Measurements from ENCODE around the gene SNAI3. TPM values are rescaled to one million over a fixed set of nuclear protein-coding genes. Genes with fewer than 3 reads are reported as not detected.

The SNAI3 gene
- 0.27 and 0.31 TPM in 2 replicates for polyA plus RNA-seq (2013)

DNA sequence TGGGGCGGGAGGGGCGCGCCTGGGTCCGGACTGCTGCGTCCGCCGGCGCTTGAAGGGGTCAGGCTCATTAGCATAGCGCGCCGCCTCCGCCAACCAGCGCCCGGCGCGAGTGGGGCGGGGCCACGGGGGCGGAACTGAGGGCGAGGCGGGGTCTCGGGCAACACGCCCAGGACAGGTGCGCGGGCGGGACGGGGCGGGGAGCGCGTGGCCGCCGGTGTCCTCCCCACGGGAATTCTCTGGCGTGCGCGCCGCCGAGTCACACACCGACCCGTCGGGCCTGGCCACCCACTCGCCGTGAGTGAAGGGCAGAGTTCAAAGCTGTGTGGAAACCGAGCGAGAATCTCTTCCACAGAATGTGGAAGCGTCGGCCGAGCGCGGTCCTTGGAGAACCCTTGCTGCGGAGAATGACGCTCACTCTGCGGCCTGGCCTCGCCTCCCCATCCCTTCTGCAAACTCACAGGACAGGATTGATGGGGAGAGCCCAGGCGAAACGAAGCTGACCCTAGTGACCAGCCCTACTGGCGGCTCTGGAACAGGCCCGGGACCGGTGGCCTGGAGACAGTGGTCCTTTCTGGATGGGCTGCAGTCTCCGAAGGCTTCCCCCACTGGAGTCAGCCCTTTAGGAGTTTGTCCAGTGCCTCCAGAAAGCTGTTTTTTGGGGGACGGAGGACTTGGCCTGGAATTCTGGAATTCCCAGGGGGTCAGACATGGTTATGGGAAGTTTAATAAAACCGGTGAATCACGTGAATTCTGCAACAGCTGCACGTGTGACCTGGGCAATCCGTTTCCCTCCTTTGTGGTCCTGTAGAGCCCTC is at the start of gene SNAI3:
SNAI3 (minus strand) TSS at position 69 of the 815 bp plus-strand sequence. CDS start 101 bp downstream, outside the sequence.
- H3K4me1 ChIP-seq (ENCODE audit: control insufficient read depth in 1 of 2, insufficient read depth in 2 of 2, low read length in 2 of 2), result peaks cover 6 to 10% of the 10 kb centered on the region in 2 experiments

GRCh38 chr16:88736088-88736487 is 49.8 kb upstream of the SNAI3 start:
- Histone ChIP-seq H3K4ac (ENCODE audit: low read depth, low read length) (no peak overlapping the region), H3K23ac (ENCODE audit: low read length) (no peak overlapping the region), H4K91ac (ENCODE audit: low read depth, low read length) (no peak overlapping the region), H2BK5ac (ENCODE audit: low read depth, low read length, poor library complexity) (no peak overlapping the region), H2AK5ac (ENCODE audit: low read length) (no peak overlapping the region), H3K79me2 (ENCODE audit: control insufficient read depth, insufficient read depth, low read length, poor library complexity) (no peaks in the 10 kb centered on the region), H2BK12ac (ENCODE audit: low read length) (no peak overlapping the region), H3K36me3 (ENCODE audit: control insufficient read depth in 1 of 2, insufficient read depth in 2 of 2, low read length in 2 of 2) (peaks cover 72 to 73% of the 10 kb centered on the region in 2 experiments), H2AFZ (ENCODE audit: insufficient read depth, low read length, poor library complexity) (no peak overlapping the region), H3K14ac (ENCODE audit: low read length) (no peak overlapping the region), H3K27me3 (ENCODE audit: insufficient read depth, low read length) (no peaks in the 10 kb centered on the region), H4K12ac (ENCODE audit: low read depth, low read length) (no peak overlapping the region), H3K9me3 (ENCODE audit: insufficient read depth, low read depth, low read length) (peaks cover 2% of the 10 kb centered on the region), H3K4me1 (ENCODE audit: control insufficient read depth in 1 of 2, insufficient read depth in 2 of 2, low read length in 2 of 2) (peaks cover 2 to 5% of the 10 kb centered on the region in 2 experiments), H3K4me2 (ENCODE audit: low read length) (no peak overlapping the region), H4K8ac (ENCODE audit: low read depth, low read length) (no peak overlapping the region), H2BK120ac (ENCODE audit: insufficient read depth, low read length, poor library complexity) (no peak overlapping the region), H3K79me1 (ENCODE audit: low read length) (no peaks in the 10 kb centered on the region), H3K27ac (ENCODE audit: low read depth, low read length) (no peak overlapping the region), H3K18ac (ENCODE audit: low read length) (no peak overlapping the region), H3K4me3 (ENCODE audit: low read depth, low read length) (no peak overlapping the region), H3K9ac (ENCODE audit: low read length) (no peak overlapping the region)
- no peak for DNase-seq
- no CpG with 5 or more reads among the region's 21 CpGs for WGBS (ENCODE audit: extremely low coverage, insufficient coverage, insufficient read length)

More for the DNA sequence above, at the start of gene SNAI3:
- Histone ChIP-seq H3K23ac (ENCODE audit: low read length) (no peak within 1 kb of the TSS), H3K27ac (ENCODE audit: low read depth, low read length) (no peak within 1 kb of the TSS), H3K79me2 (ENCODE audit: control insufficient read depth, insufficient read depth, low read length, poor library complexity) (no peaks in the 10 kb centered on the region), H3K27me3 (ENCODE audit: insufficient read depth, low read length) (peaks cover 5% of the 10 kb centered on the region), H4K91ac (ENCODE audit: low read depth, low read length) (no peak within 1 kb of the TSS), H2BK12ac (ENCODE audit: low read length) (no peak within 1 kb of the TSS), H4K12ac (ENCODE audit: low read depth, low read length) (no peak within 1 kb of the TSS), H2BK120ac (ENCODE audit: insufficient read depth, low read length, poor library complexity) (no peak within 1 kb of the TSS), H2AK5ac (ENCODE audit: low read length) (no peak within 1 kb of the TSS), H3K18ac (ENCODE audit: low read length) (no peak within 1 kb of the TSS), H3K36me3 (ENCODE audit: control insufficient read depth in 1 of 2, insufficient read depth in 2 of 2, low read length in 2 of 2) (no peaks in the 10 kb centered on the region), H3K4ac (ENCODE audit: low read depth, low read length) (no peak within 1 kb of the TSS), H2AFZ (ENCODE audit: insufficient read depth, low read length, poor library complexity) (no peak within 1 kb of the TSS), H3K9me3 (ENCODE audit: insufficient read depth, low read depth, low read length) (peaks cover 4% of the 10 kb centered on the region), H3K9ac (ENCODE audit: low read length) (no peak within 1 kb of the TSS), H3K79me1 (ENCODE audit: low read length) (no peaks in the 10 kb centered on the region), H3K14ac (ENCODE audit: low read length) (no peak within 1 kb of the TSS), H3K4me2 (ENCODE audit: low read length) (peak within 1 kb of the TSS; percentile 73), H3K4me3 (ENCODE audit: low read depth, low read length) (peak within 1 kb of the TSS; percentile 38), H4K8ac (ENCODE audit: low read depth, low read length) (no peak within 1 kb of the TSS), H2BK5ac (ENCODE audit: low read depth, low read length, poor library complexity) (no peak within 1 kb of the TSS)
- no CpG with 5 or more reads among the region's 65 CpGs for WGBS (ENCODE audit: extremely low coverage, insufficient coverage, insufficient read length)
- DNase-seq, result peak; percentile 58 to 69

- H2AFZ ChIP-seq (ENCODE audit: insufficient read depth, low read length, poor library complexity), result no peak overlapping the region
- DNase-seq, result no peak
- no peak overlapping the region for H3K4me3 ChIP-seq (ENCODE audit: low read depth, low read length)
- H2AK5ac ChIP-seq (ENCODE audit: low read length), result no peak overlapping the region
- H2BK120ac ChIP-seq (ENCODE audit: insufficient read depth, low read length, poor library complexity), result no peak overlapping the region
- peaks cover 72 to 73% of the 10 kb centered on the region in 2 experiments for H3K36me3 ChIP-seq (ENCODE audit: control insufficient read depth in 1 of 2, insufficient read depth in 2 of 2, low read length in 2 of 2)
- no CpG with 5 or more reads among the region's 10 CpGs for WGBS (ENCODE audit: extremely low coverage, insufficient coverage, insufficient read length)
- H3K9ac ChIP-seq (ENCODE audit: low read length), result no peak overlapping the region
- H3K27me3 ChIP-seq (ENCODE audit: insufficient read depth, low read length), result no peaks in the 10 kb centered on the region
- peaks cover 2% of the 10 kb centered on the region for H3K9me3 ChIP-seq (ENCODE audit: insufficient read depth, low read depth, low read length)
- H3K79me1 ChIP-seq (ENCODE audit: low read length), result no peaks in the 10 kb centered on the region
- no peak overlapping the region for H3K23ac ChIP-seq (ENCODE audit: low read length)
- peaks cover 2 to 5% of the 10 kb centered on the region in 2 experiments for H3K4me1 ChIP-seq (ENCODE audit: control insufficient read depth in 1 of 2, insufficient read depth in 2 of 2, low read length in 2 of 2)
- no peak overlapping the region for H3K14ac ChIP-seq (ENCODE audit: low read length)
- no peak overlapping the region for H2BK12ac ChIP-seq (ENCODE audit: low read length)
- H3K27ac ChIP-seq (ENCODE audit: low read depth, low read length), result no peak overlapping the region
- no peak overlapping the region for H3K18ac ChIP-seq (ENCODE audit: low read length)
- no peak overlapping the region for H4K8ac ChIP-seq (ENCODE audit: low read depth, low read length)
- H2BK5ac ChIP-seq (ENCODE audit: low read depth, low read length, poor library complexity), result no peak overlapping the region
- no peak overlapping the region for H4K12ac ChIP-seq (ENCODE audit: low read depth, low read length)
- H3K79me2 ChIP-seq (ENCODE audit: control insufficient read depth, insufficient read depth, low read length, poor library complexity), result no peaks in the 10 kb centered on the region
- H3K4ac ChIP-seq (ENCODE audit: low read depth, low read length), result no peak overlapping the region
- H4K91ac ChIP-seq (ENCODE audit: low read depth, low read length), result no peak overlapping the region
- no peak overlapping the region for H3K4me2 ChIP-seq (ENCODE audit: low read length)
Observed at GRCh38 chr16:88735616-88736015, 49.3 kb upstream of the SNAI3 start.

DNA sequence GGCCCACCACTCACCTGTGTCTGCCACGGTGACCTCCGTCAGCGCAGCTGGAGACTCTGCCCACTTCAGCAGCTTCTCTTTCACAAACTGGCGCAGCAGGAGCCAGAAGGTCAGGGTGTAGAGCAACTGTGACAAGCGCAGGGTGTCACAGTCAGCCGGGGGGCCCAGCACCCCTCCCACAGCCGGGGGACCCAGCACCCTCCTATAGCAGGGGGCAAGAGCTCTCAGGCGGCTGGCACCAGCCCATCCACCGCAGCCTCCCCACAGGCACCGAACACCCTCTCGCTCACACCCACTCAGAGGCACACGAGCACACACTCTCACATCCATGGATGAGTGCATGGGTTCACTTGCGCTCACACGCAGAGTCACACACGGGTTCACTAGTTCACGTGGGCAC is 48.8 kb upstream of the SNAI3 start:
- Histone ChIP-seq H3K4ac (ENCODE audit: low read depth, low read length) (no peak overlapping the region), H3K27me3 (ENCODE audit: insufficient read depth, low read length) (no peaks in the 10 kb centered on the region), H3K4me1 (ENCODE audit: control insufficient read depth in 1 of 2, insufficient read depth in 2 of 2, low read length in 2 of 2) (peaks cover 2 to 5% of the 10 kb centered on the region in 2 experiments), H2BK5ac (ENCODE audit: low read depth, low read length, poor library complexity) (no peak overlapping the region), H3K36me3 (ENCODE audit: control insufficient read depth in 1 of 2, insufficient read depth in 2 of 2, low read length in 2 of 2) (peaks cover 70% of the 10 kb centered on the region in 2 experiments), H3K9ac (ENCODE audit: low read length) (no peak overlapping the region), H4K91ac (ENCODE audit: low read depth, low read length) (no peak overlapping the region), H3K79me2 (ENCODE audit: control insufficient read depth, insufficient read depth, low read length, poor library complexity) (no peaks in the 10 kb centered on the region), H3K4me3 (ENCODE audit: low read depth, low read length) (no peak overlapping the region), H2BK12ac (ENCODE audit: low read length) (no peak overlapping the region), H3K9me3 (ENCODE audit: insufficient read depth, low read depth, low read length) (peaks cover 2% of the 10 kb centered on the region), H2AFZ (ENCODE audit: insufficient read depth, low read length, poor library complexity) (no peak overlapping the region), H3K27ac (ENCODE audit: low read depth, low read length) (no peak overlapping the region), H3K18ac (ENCODE audit: low read length) (no peak overlapping the region), H2BK120ac (ENCODE audit: insufficient read depth, low read length, poor library complexity) (no peak overlapping the region), H3K14ac (ENCODE audit: low read length) (no peak overlapping the region), H4K8ac (ENCODE audit: low read depth, low read length) (no peak overlapping the region), H3K4me2 (ENCODE audit: low read length) (no peak overlapping the region), H2AK5ac (ENCODE audit: low read length) (no peak overlapping the region), H4K12ac (ENCODE audit: low read depth, low read length) (no peak overlapping the region), H3K23ac (ENCODE audit: low read length) (no peak overlapping the region), H3K79me1 (ENCODE audit: low read length) (no peaks in the 10 kb centered on the region)
- DNase-seq, result no peak
- no CpG with 5 or more reads among the region's 16 CpGs for WGBS (ENCODE audit: extremely low coverage, insufficient coverage, insufficient read length)
